ENCODE results near the gene ICA1.

DNA sequence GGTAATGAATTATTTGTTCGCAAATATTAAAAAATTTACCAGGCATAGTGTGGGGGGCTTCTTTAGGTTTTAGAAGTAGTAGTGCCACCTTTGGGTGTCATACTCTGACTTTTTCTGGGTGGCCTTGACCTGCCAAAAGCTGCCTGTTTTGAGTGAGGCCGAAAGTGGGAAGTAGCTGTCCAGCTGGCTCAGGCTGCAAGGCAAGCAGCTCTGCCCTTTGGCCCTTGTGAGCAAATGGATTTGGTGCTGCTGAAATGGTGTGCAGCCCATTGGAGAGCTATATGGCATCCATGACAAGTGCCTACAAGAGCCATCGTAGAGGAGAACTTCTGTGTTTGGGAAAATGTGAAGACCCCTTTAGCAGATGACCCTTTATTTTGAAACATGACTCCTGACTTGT lies 20.2 kb upstream of the ICA1 start:
- TF ChIP-seq, protein P1, sequence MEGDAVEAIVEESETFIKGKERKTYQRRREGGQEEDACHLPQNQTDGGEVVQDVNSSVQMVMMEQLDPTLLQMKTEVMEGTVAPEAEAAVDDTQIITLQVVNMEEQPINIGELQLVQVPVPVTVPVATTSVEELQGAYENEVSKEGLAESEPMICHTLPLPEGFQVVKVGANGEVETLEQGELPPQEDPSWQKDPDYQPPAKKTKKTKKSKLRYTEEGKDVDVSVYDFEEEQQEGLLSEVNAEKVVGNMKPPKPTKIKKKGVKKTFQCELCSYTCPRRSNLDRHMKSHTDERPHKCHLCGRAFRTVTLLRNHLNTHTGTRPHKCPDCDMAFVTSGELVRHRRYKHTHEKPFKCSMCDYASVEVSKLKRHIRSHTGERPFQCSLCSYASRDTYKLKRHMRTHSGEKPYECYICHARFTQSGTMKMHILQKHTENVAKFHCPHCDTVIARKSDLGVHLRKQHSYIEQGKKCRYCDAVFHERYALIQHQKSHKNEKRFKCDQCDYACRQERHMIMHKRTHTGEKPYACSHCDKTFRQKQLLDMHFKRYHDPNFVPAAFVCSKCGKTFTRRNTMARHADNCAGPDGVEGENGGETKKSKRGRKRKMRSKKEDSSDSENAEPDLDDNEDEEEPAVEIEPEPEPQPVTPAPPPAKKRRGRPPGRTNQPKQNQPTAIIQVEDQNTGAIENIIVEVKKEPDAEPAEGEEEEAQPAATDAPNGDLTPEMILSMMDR (conservative IDR thresholded peaks at IDR 0.05; ENCODE audit: low read depth, low read length) = no peak
- no peak for TF ChIP-seq NFE2L2 (IDR thresholded peaks at IDR 0.05; ENCODE audit: low read depth, low read length)

Measured in IMR-90 (cell line).